H1 (cell line): ENCODE data around the gene NEDD9. TPM values are rescaled to one million over a fixed set of nuclear protein-coding genes. Genes with fewer than 3 reads are reported as not detected.

Experiments
- CTCF ChIA-PET: fragments of 300-600 bp; sonication (Branson Sonifier 250); formaldehyde crosslinking; loops from one replicate; lab custom pipeline; 2021; ENCODE audit not compliant: partially characterized antibody; lab: Charles Lee
- POLR2A ChIA-PET: fragments of 300-600 bp; sonication (Branson Sonifier 250); formaldehyde crosslinking; loops from one replicate; lab custom pipeline; 2021; ENCODE audit warnings: inconsistent platforms; ENCODE audit not compliant: partially characterized antibody; lab: Charles Lee
- DNase-seq, 2 experiments: peaks; one replicate each; pipeline versions ENCODE4 v3.0.0 to v3.0.0-alpha.2; 2010 to 2022; ENCODE audit warnings: low spot score in 2 of 2, low read depth in 1 of 2, mixed read lengths in 1 of 2
- FAIRE-seq: peaks from 2 replicates; lab custom pipeline; 2011; peaks lifted over from hg19 to GRCh38; lab: Jason Lieb, UNC
- H2AFZ ChIP-seq: 2 replicates; pipeline ENCODE4 v1.8.1; 2012; ENCODE audit warnings: low read length, inconsistent platforms
- H2AK5ac ChIP-seq: 2 replicates; pipeline ENCODE4 v1.6.1; 2013; ENCODE audit warnings: low read depth, low read length
- H2BK120ac ChIP-seq: replicated peaks from 2 replicates; pipeline ENCODE3; 2013; ENCODE audit warnings: low read depth, low read length, inconsistent platforms
- H2BK12ac ChIP-seq: 2 replicates; pipeline ENCODE4 v1.6.1; 2013; ENCODE audit warnings: low read depth, low read length
- H2BK15ac ChIP-seq: 2 replicates; pipeline ENCODE4 v1.6.1; 2013; ENCODE audit warnings: low read length
- H2BK20ac ChIP-seq: 2 replicates; pipeline ENCODE4 v1.6.1; 2013; ENCODE audit warnings: low read length
- H2BK5ac ChIP-seq: 2 replicates; pipeline ENCODE4 v1.6.1; 2013; ENCODE audit warnings: low read depth, low read length
- H3K14ac ChIP-seq: 2 replicates; pipeline ENCODE4 v1.6.1; 2013; ENCODE audit warnings: inconsistent platforms; ENCODE audit not compliant: insufficient read length
- H3K18ac ChIP-seq: 2 replicates; pipeline ENCODE4 v1.6.1; 2013; ENCODE audit warnings: low read length; ENCODE audit errors: extremely low read depth
- H3K23ac ChIP-seq: 2 replicates; pipeline ENCODE4 v1.6.1; 2013; ENCODE audit warnings: inconsistent platforms; ENCODE audit not compliant: insufficient read length
- H3K23me2 ChIP-seq: 2 replicates; pipeline ENCODE4 v1.6.1; 2013; ENCODE audit warnings: low read depth, low read length
- H3K27ac ChIP-seq: 2 replicates; pipeline ENCODE4 v1.6.1; 2011; ENCODE audit warnings: low read depth, low read length, inconsistent platforms
- H3K27me3 ChIP-seq, 4 experiments: replicated peaks in 1 of 4; 1 replicate in 1 of 4; 2 replicates in 3 of 4; pipeline versions ENCODE4 v1.6.1 to v1.8.1; 2011 to 2013; ENCODE audit warnings: low read length in 3 of 4, mild to moderate bottlenecking in 3 of 4, inconsistent platforms in 2 of 4, mixed read lengths in 2 of 4, moderate library complexity in 1 of 4; ENCODE audit not compliant: control insufficient read depth in 3 of 4, insufficient read depth in 3 of 4; ENCODE audit errors: extremely low read depth in 1 of 4
- H3K36me3 ChIP-seq, 4 experiments: 2 replicates each; pipeline versions ENCODE4 v1.6.1 to v1.8.1; 2011 to 2013; ENCODE audit warnings: mild to moderate bottlenecking in 4 of 4, low read length in 3 of 4, moderate library complexity in 2 of 4, control low read depth in 1 of 4, inconsistent platforms in 1 of 4; ENCODE audit not compliant: insufficient read depth in 4 of 4, control insufficient read depth in 2 of 4
- H3K4ac ChIP-seq: replicated peaks from 2 replicates; pipeline ENCODE3; 2013; ENCODE audit warnings: low read length, low read depth, mixed read lengths, inconsistent platforms; ENCODE audit not compliant: insufficient read length
- H3K4me1 ChIP-seq, 4 experiments: replicated peaks in 1 of 4; 1 replicate in 1 of 4; 2 replicates in 3 of 4; pipeline versions ENCODE4 v1.6.1 to v1.8.1; 2011 to 2013; ENCODE audit warnings: low read length in 3 of 4, inconsistent platforms in 2 of 4, mixed read lengths in 1 of 4; ENCODE audit not compliant: insufficient read depth in 4 of 4, control insufficient read depth in 3 of 4
- H3K4me2 ChIP-seq, 2 experiments: 2 replicates each; pipeline versions ENCODE4 v1.6.1 to v1.8.1; 2011 to 2013; ENCODE audit warnings: low read depth in 2 of 2, low read length in 2 of 2, control low read depth in 1 of 2, inconsistent platforms in 1 of 2, mild to moderate bottlenecking in 1 of 2; ENCODE audit not compliant: insufficient read depth in 1 of 2
- H3K4me3 ChIP-seq, 4 experiments: fragments of 200-600, 300-600 bp in 1 of 4; sonication (generic), shearing (Covaris generic), sonication (Bioruptor Twin) in 1 of 4; 2 replicates each; pipeline versions ENCODE4 v1.5.1 to v1.8.1; 2011 to 2016; ENCODE audit warnings: low read length in 4 of 4, low read depth in 3 of 4, control low read depth in 2 of 4, inconsistent platforms in 2 of 4, mild to moderate bottlenecking in 2 of 4, mixed read lengths in 1 of 4, moderate library complexity in 1 of 4; ENCODE audit not compliant: insufficient read depth in 2 of 4; ENCODE audit errors: extremely low read depth in 1 of 4
- H3K56ac ChIP-seq: replicated peaks from 2 replicates; pipeline ENCODE3; 2013; ENCODE audit warnings: low read depth, mild to moderate bottlenecking, mixed read lengths, low read length, inconsistent platforms; ENCODE audit not compliant: insufficient read length
- H3K79me1 ChIP-seq: 2 replicates; pipeline ENCODE4 v1.6.1; 2013; ENCODE audit warnings: low read depth, low read length, control low read depth
- H3K79me2 ChIP-seq, 2 experiments: 2 replicates each; pipeline versions ENCODE4 v1.6.1 to v1.8.1; 2012 to 2013; ENCODE audit warnings: low read length in 2 of 2, mild to moderate bottlenecking in 2 of 2, inconsistent platforms in 1 of 2; ENCODE audit not compliant: insufficient read depth in 2 of 2, control insufficient read depth in 1 of 2
- H3K9ac ChIP-seq, 4 experiments: replicated peaks in 1 of 4; 1 replicate in 1 of 4; 2 replicates in 3 of 4; pipeline versions ENCODE4 v1.6.1 to v1.8.1; 2011 to 2013; ENCODE audit warnings: low read depth in 3 of 4, low read length in 3 of 4, control low read depth in 2 of 4, mild to moderate bottlenecking in 2 of 4, moderate library complexity in 2 of 4, inconsistent platforms in 1 of 4; ENCODE audit errors: extremely low read depth in 1 of 4
- H3K9me3 ChIP-seq, 2 experiments: 2 replicates each; pipeline versions ENCODE4 v1.6.1 to v1.8.1; 2012 to 2013; ENCODE audit warnings: mild to moderate bottlenecking in 2 of 2, moderate library complexity in 2 of 2, control low read depth in 1 of 2, inconsistent platforms in 1 of 2, low read depth in 1 of 2, low read length in 1 of 2, mixed read lengths in 1 of 2; ENCODE audit not compliant: insufficient read depth in 2 of 2
- H4K20me1 ChIP-seq, 2 experiments: replicated peaks in 1 of 2; 2 replicates each; pipeline versions ENCODE3 to v1.8.1; 2011 to 2013; ENCODE audit warnings: inconsistent platforms in 2 of 2, low read length in 2 of 2, mild to moderate bottlenecking in 1 of 2; ENCODE audit not compliant: insufficient read depth in 2 of 2, control insufficient read depth in 1 of 2
- H4K5ac ChIP-seq: 2 replicates; pipeline ENCODE4 v1.6.1; 2013; ENCODE audit warnings: low read length, low read depth, mixed read lengths, inconsistent platforms; ENCODE audit not compliant: insufficient read length
- H4K8ac ChIP-seq: 2 replicates; pipeline ENCODE4 v1.8.0; 2013; ENCODE audit warnings: mild to moderate bottlenecking, moderate library complexity, low read length, inconsistent platforms; ENCODE audit not compliant: insufficient read depth; ENCODE audit errors: extremely low read depth
- H4K91ac ChIP-seq: replicated peaks from 2 replicates; pipeline ENCODE3; 2013; ENCODE audit warnings: low read length, mixed read lengths, inconsistent platforms; ENCODE audit not compliant: insufficient read length
- BRCA1 ChIP-seq: IDR thresholded peaks from 2 replicates; pipeline ENCODE4 v1.6.1; 2012; ENCODE audit warnings: low read depth, low read length, improper control_type of control experiment
- HDAC2 ChIP-seq, 2 experiments: fragments of 300-600 bp in 1 of 2; sonication (generic) in 1 of 2; IDR thresholded peaks; 2 replicates each; pipeline ENCODE4 v1.6.1; 2011 to 2012; ENCODE audit warnings: low read depth in 2 of 2, low read length in 2 of 2, mild to moderate bottlenecking in 2 of 2, moderate library complexity in 2 of 2, borderline replicate concordance in 1 of 2, inconsistent platforms in 1 of 2
- TCF12 ChIP-seq: IDR thresholded peaks from 2 replicates; pipeline ENCODE4 v1.6.1; 2011; ENCODE audit warnings: low read depth, mild to moderate bottlenecking, low read length
- WGBS, 2 experiments: shearing (Covaris generic) in 1 of 2; methylation state at CpG; one replicate each; pipeline versions ENCODE4 v1.1.6 to v1.1.7; 2013 to 2015; ENCODE audit warnings: low lambda C conversion rate in 2 of 2, mixed read lengths in 2 of 2, inconsistent platforms in 1 of 2, low coverage in 1 of 2, missing lambda C conversion rate in 1 of 2; ENCODE audit not compliant: insufficient replicate concordance in 2 of 2, insufficient coverage in 1 of 2, insufficient read length in 1 of 2; ENCODE audit errors: extremely low coverage in 1 of 2, missing lambda C conversion rate in 1 of 2; 5-methylcytosine and 5-hydroxymethylcytosine counted together
- polyA plus RNA-seq, 7 experiments: library from polyadenylated mRNA; depleted of rRNA in 3 of 7; stranded (reverse) in 5 of 7; unstranded in 2 of 7; fragments of >200 nt in 5 of 7; fragments of 200-250 nt in 2 of 7; gene quantifications; 1 replicate in 5 of 7; 2 replicates in 1 of 7; 4 replicates in 1 of 7; pipeline versions ENCODE4 v1.2.1 to v1.2.3, GENCODE V29; 2011 to 2013; ENCODE audit warnings: missing spikeins in 2 of 7, mixed read lengths in 2 of 7
- total RNA-seq: library from RNA; stranded (reverse); fragmentation: NEBNext Ultra II Directional; extraction: Animal tissue kit (Norgen Biotek cat#: 25700); gene quantifications from 2 replicates; pipeline ENCODE4 v1.2.1, GENCODE V29; 2021

The NEDD9 gene
- total and polyA plus RNA-seq, 2 of the 8 experiments (the other 6 are each of a cell fraction or from before 2014, with no cell fraction given) = 3.6 to 12.0 TPM

- TF ChIP-seq BRCA1 = no peak
- no peak for TF ChIP-seq HDAC2 (IDR thresholded peaks at IDR 0.05; ENCODE audit: borderline replicate concordance in 1 of 2, low read depth in 2 of 2, low read length in 2 of 2)
- TF ChIP-seq TCF12 = no peak
- POLR2A ChIA-PET = no interaction called here
- H3K9me3 ChIP-seq = no peaks in the 10 kb centered on the region
- CTCF ChIA-PET = interaction anchor here (1.1 to 3.9 kb wide), 5 partner anchors 12 to 276 kb away, joined by 3 to 18 read pairs (median 3); no protein-coding TSS in a partner anchor
- no peak overlapping the region for H2AK5ac ChIP-seq
- H3K36me3 ChIP-seq = no peaks in the 10 kb centered on the region
- DNase-seq (no peak), FAIRE-seq (no peak)
- no peak overlapping the region for H3K56ac ChIP-seq
- WGBS, 2 experiments = 89% methylated on average over 9 of the region's 9 CpGs; no CpG with 5 or more reads in 1 of the 2 experiments
- H3K27ac ChIP-seq = no peak overlapping the region
- H3K4ac ChIP-seq = no peak overlapping the region
- no peaks in the 10 kb centered on the region for H3K79me1 ChIP-seq
- H2AFZ ChIP-seq = no peak overlapping the region
- H3K23me2 ChIP-seq = peaks cover 6% of the 10 kb centered on the region; the same call in 1 of the 2 replicates
- no peak overlapping the region for H4K91ac ChIP-seq
- H3K4me3 ChIP-seq = peak overlapping the region in 2 of 4 experiments; percentile 8 to 73; a peak in 2 of 8 replicates
- H3K4me1 ChIP-seq = peaks cover 8 to 14% (median 9%) of the 10 kb centered on the region in 4 experiments; a peak in 6 of 7 replicates
- no peak overlapping the region for H4K5ac ChIP-seq
- H2BK12ac ChIP-seq = no peak overlapping the region
- H4K8ac ChIP-seq = no peak overlapping the region
- H2BK20ac ChIP-seq = no peak overlapping the region
- no peak overlapping the region for H3K18ac ChIP-seq
- H2BK5ac ChIP-seq = no peak overlapping the region
- H3K9ac ChIP-seq = no peak overlapping the region
- no peak overlapping the region for H3K23ac ChIP-seq
- no peak overlapping the region for H3K14ac ChIP-seq
- H3K79me2 ChIP-seq = no peaks in the 10 kb centered on the region
- no peaks in the 10 kb centered on the region for H4K20me1 ChIP-seq
- H2BK120ac ChIP-seq = no peak overlapping the region
- no peak overlapping the region for H2BK15ac ChIP-seq
- peaks cover 0 to 3% (median 0%) of the 10 kb centered on the region in 4 experiments; a peak in 3 of 7 replicates for H3K27me3 ChIP-seq
- peak overlapping the region in 1 of 2 experiments; percentile 12; a peak in 2 of 4 replicates for H3K4me2 ChIP-seq
These were observed 2.0 kb downstream of the NEDD9 start for GRCh38 chr6:11230158-11231107.
